Testis (tissue), 3 donors: ENCODE data around the gene UGT1A8. TPM values are rescaled to one million over a fixed set of nuclear protein-coding genes. Genes with fewer than 3 reads are reported as not detected.
"Not testable (repeated sequence)": the region's sequence is repeated elsewhere in the genome, so short reads cannot be mapped to it uniquely, and the experiment has no call there.

ENCODE experiments used
- DNase-seq: peaks from one replicate; pipeline ENCODE4 v3.0.0-alpha.2; 2019
- H3K27ac ChIP-seq, 2 donors: fragments of 200-600 bp; sonication (generic); one replicate each; pipeline ENCODE4 v1.5.1; 2019
- H3K27me3 ChIP-seq: fragments of 200-600 bp; sonication (generic); one replicate; pipeline ENCODE4 v1.5.1; 2019
- H3K36me3 ChIP-seq: fragments of 200-600 bp; sonication (generic); one replicate; pipeline ENCODE4 v1.5.1; 2017; ENCODE audit warnings: low read depth; ENCODE audit errors: missing control alignments
- H3K4me1 ChIP-seq: fragments of 200-600 bp; sonication (generic); one replicate; pipeline ENCODE4 v1.5.1; 2019
- H3K4me3 ChIP-seq, 2 donors: fragments of 200-600 bp; sonication (generic); one replicate each; pipeline ENCODE4 v1.5.1; 2017 to 2019
- H3K9me3 ChIP-seq: fragments of 200-600 bp; sonication (generic); one replicate; pipeline ENCODE4 v1.5.1; 2017
- CTCF ChIP-seq, 3 experiments: fragments of 450-650 bp in 2 of 3; fragments of 200-600 bp in 1 of 3; sonication (generic) in 1 of 3; IDR thresholded peaks; one replicate each; pipeline ENCODE4 v1.5.1; 2016 to 2019; ENCODE audit warnings: antibody characterized with exemption in 3 of 3, mild to moderate bottlenecking in 2 of 3, moderate library complexity in 1 of 3
- POLR2A ChIP-seq: fragments of 450-650 bp; IDR thresholded peaks from one replicate; pipeline ENCODE4 v1.6.1; 2017; ENCODE audit warnings: antibody characterized with exemption, mild to moderate bottlenecking, moderate library complexity
- whole genome bisulfite sequencing, 2 donors: methylation state at CpG; one replicate each; pipeline ENCODE4 v1.1.5; 2018; 5-methylcytosine and 5-hydroxymethylcytosine counted together
- intact Hi-C: fragments of 100-400 bp; cut with DNase I; formaldehyde crosslinking; loops from one replicate; pipeline ENCODE4 v1.15.1; 2023; ENCODE audit warnings: low total_unique reads
- polyA plus RNA-seq: library from polyadenylated mRNA; stranded (reverse); fragments of 350-450 nt; fragmentation: Illumina TruSeq; extraction: RNeasy Lipid Tissue Mini Kit (QIAGEN cat#74804); gene quantifications from one replicate; pipeline ENCODE4 v1.2.3, GENCODE V29; 2014; ENCODE audit warnings: low read depth, low replicate concordance; ENCODE audit not compliant: insufficient read depth
- total RNA-seq, 2 donors: library from RNA; depleted of rRNA; stranded (reverse); fragments of >200 nt; gene quantifications; one replicate each; pipeline ENCODE4 v1.2.3, GENCODE V29; 2016

The UGT1A8 gene
- total and polyA plus RNA-seq, 3 donors from 2014 or later: 0.19 TPM; not detected in 2

GRCh38 chr2:233584210-233584609 lies 33.2 kb upstream of the UGT1A8 start:
- 92 to 100% methylated on average over 1 of the region's 1 CpG for WGBS, 2 donors
- no peaks in the 10 kb centered on the region for H3K27me3 ChIP-seq
- DNase-seq: no peak
- no peaks in the 10 kb centered on the region for H3K9me3 ChIP-seq
- intact Hi-C loops: no loop called here
- TF ChIP-seq CTCF (IDR thresholded peaks at IDR 0.05) (no peak), POLR2A (no peak)
- H3K36me3 ChIP-seq: no peaks in the 10 kb centered on the region
- no peak overlapping the region for H3K4me3 ChIP-seq
- no peak overlapping the region for H3K27ac ChIP-seq
- no peaks in the 10 kb centered on the region for H3K4me1 ChIP-seq

- intact Hi-C loops: no loop called here
- Histone ChIP-seq H3K27me3 (no peaks in the 10 kb centered on the region), H3K36me3 (no peaks in the 10 kb centered on the region), H3K9me3 (no peaks in the 10 kb centered on the region), H3K27ac (no peak overlapping the region), H3K4me1 (no peaks in the 10 kb centered on the region), H3K4me3 (no peak overlapping the region)
- TF ChIP-seq POLR2A: no peak
- TF ChIP-seq CTCF (IDR thresholded peaks at IDR 0.05): no peak
- 83 to 94% methylated on average over 2 of the region's 2 CpGs for WGBS, 2 donors
- DNase-seq: no peak
Measured at GRCh38 chr2:233588400-233588799, 29.0 kb upstream of the UGT1A8 start.

GRCh38 chr2:233592706-233593105 lies 24.7 kb upstream of the UGT1A8 start:
- intact Hi-C loops, DNase-seq, H3K27me3 ChIP-seq, H3K27ac ChIP-seq, H3K4me3 ChIP-seq, H3K9me3 ChIP-seq, H3K4me1 ChIP-seq, H3K36me3 ChIP-seq: not testable (repeated sequence)
- WGBS, 2 donors: 90 to 100% methylated on average over 1 of the region's 1 CpG

GRCh38 chr2:233593201-233593600 lies 24.2 kb upstream of the UGT1A8 start:
- Histone ChIP-seq H3K4me3 (no peak overlapping the region), H3K36me3 (no peaks in the 10 kb centered on the region), H3K27me3 (no peaks in the 10 kb centered on the region), H3K9me3 (no peaks in the 10 kb centered on the region), H3K27ac (no peak overlapping the region), H3K4me1 (no peaks in the 10 kb centered on the region)
- DNase-seq: no peak
- intact Hi-C loops: no loop called here
- no peak for TF ChIP-seq CTCF (IDR thresholded peaks at IDR 0.05)
- TF ChIP-seq POLR2A: no peak
- 81 to 92% methylated on average over 8 of the region's 8 CpGs for WGBS, 2 donors

GRCh38 chr2:233597522-233597921 lies 19.9 kb upstream of the UGT1A8 start:
- Histone ChIP-seq H3K36me3 (no peaks in the 10 kb centered on the region), H3K4me3 (no peak overlapping the region), H3K4me1 (no peaks in the 10 kb centered on the region), H3K9me3 (no peaks in the 10 kb centered on the region), H3K27ac (no peak overlapping the region), H3K27me3 (no peaks in the 10 kb centered on the region)
- DNase-seq: no peak
- WGBS, 2 donors: 71 to 97% methylated on average over 1 of the region's 1 CpG
- TF ChIP-seq CTCF (IDR thresholded peaks at IDR 0.05) (no peak), POLR2A (no peak)
- intact Hi-C loops: no loop called here
